Measurements from ENCODE around the gene CKS1B.

DNA sequence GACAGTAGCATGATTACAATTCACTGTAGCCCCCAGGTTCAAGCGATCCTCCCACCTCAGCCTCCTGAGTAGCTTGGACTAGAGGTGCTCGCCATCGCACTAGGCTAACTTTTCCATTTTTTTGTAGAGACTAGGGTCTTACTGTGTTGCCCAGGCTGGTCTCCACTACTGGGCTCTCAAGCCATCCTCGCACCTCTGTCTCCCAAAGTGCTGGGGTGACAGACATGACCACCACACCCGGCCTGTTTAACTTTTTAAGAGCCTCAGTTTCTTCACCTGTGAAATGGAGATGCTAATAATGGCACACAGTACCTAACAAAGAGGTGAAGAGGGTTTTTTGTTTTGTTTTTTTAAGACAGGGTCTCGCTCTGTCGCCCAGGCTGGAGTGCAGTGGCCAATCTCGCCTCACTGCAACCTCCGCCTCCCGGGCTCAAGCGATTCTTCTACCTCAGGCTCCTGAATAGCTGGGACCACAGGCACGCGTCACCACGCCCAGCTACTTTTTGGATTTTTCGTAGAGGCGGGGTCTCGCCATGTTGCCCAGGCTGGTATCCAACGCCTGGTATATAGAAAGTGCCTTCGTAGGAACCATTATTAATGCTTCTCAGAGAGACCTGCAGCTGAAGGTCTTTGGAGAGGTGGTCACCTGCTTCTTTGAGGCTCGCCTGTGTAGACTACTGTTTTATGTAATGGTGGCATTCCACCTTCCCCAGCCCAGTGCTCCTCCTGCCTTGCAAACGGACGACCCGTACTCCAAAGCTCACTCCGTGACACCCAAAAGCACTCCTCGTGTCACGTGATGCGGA is 38.5 kb upstream of the CKS1B start:
- TF ChIP-seq TAF1 (IDR thresholded peaks at IDR 0.05; ENCODE audit: low read depth) (no peak), EP300 (conservative IDR thresholded peaks at IDR 0.05; ENCODE audit: poor library complexity, severe bottlenecking) (no peak), EZH2 (IDR thresholded peaks at IDR 0.05; ENCODE audit: borderline replicate concordance, insufficient read depth, low read length, poor library complexity, severe bottlenecking) (no peak), POLR2AphosphoS5 (IDR thresholded peaks at IDR 0.05) (no peak), SMC3 (conservative IDR thresholded peaks at IDR 0.05; ENCODE audit: poor library complexity) (no peak)
- TF ChIP-seq, protein P1, sequence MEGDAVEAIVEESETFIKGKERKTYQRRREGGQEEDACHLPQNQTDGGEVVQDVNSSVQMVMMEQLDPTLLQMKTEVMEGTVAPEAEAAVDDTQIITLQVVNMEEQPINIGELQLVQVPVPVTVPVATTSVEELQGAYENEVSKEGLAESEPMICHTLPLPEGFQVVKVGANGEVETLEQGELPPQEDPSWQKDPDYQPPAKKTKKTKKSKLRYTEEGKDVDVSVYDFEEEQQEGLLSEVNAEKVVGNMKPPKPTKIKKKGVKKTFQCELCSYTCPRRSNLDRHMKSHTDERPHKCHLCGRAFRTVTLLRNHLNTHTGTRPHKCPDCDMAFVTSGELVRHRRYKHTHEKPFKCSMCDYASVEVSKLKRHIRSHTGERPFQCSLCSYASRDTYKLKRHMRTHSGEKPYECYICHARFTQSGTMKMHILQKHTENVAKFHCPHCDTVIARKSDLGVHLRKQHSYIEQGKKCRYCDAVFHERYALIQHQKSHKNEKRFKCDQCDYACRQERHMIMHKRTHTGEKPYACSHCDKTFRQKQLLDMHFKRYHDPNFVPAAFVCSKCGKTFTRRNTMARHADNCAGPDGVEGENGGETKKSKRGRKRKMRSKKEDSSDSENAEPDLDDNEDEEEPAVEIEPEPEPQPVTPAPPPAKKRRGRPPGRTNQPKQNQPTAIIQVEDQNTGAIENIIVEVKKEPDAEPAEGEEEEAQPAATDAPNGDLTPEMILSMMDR (IDR thresholded peaks at IDR 0.05; ENCODE audit: poor library complexity, severe bottlenecking): no peak
- TF ChIP-seq, protein P2, sequence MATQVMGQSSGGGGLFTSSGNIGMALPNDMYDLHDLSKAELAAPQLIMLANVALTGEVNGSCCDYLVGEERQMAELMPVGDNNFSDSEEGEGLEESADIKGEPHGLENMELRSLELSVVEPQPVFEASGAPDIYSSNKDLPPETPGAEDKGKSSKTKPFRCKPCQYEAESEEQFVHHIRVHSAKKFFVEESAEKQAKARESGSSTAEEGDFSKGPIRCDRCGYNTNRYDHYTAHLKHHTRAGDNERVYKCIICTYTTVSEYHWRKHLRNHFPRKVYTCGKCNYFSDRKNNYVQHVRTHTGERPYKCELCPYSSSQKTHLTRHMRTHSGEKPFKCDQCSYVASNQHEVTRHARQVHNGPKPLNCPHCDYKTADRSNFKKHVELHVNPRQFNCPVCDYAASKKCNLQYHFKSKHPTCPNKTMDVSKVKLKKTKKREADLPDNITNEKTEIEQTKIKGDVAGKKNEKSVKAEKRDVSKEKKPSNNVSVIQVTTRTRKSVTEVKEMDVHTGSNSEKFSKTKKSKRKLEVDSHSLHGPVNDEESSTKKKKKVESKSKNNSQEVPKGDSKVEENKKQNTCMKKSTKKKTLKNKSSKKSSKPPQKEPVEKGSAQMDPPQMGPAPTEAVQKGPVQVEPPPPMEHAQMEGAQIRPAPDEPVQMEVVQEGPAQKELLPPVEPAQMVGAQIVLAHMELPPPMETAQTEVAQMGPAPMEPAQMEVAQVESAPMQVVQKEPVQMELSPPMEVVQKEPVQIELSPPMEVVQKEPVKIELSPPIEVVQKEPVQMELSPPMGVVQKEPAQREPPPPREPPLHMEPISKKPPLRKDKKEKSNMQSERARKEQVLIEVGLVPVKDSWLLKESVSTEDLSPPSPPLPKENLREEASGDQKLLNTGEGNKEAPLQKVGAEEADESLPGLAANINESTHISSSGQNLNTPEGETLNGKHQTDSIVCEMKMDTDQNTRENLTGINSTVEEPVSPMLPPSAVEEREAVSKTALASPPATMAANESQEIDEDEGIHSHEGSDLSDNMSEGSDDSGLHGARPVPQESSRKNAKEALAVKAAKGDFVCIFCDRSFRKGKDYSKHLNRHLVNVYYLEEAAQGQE (IDR thresholded peaks at IDR 0.05; ENCODE audit: borderline replicate concordance): no peak
